DMS 273 treated with DMSO at 0.1 percent for 48 hours (cell line): ENCODE data around the gene FARP1.

Source experiments
- DNase-seq: peaks from one replicate; lab custom pipeline; 2025; lab: John Stamatoyannopoulos, UW

FARP1 gene

GRCh38 chr13:98286799-98287198 is 143.9 kb downstream of the FARP1 start:
- no peak for DNase-seq

DNA sequence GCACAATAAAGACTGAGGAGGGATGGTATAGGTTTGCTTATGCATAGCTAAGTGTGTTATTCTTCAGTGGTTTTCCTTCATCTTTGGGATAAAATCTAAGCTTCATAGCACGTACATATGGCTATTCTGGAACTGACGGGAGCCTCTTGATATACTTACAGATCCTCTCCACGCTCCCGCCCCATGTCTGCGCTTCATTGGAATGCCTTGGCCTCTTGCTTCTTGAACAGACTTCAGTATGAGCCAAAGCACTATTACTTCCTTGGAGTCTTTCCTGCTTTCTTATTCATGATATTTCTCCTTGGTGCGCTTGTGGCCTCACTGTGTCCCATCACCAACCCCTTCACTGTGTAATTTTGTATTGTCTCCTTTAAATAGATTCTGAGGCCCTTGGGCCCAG is 145.3 kb downstream of the FARP1 start:
- DNase-seq, result no peak

GRCh38 chr13:98289339-98289945 is 146.5 kb downstream of the FARP1 start:
- no peak for DNase-seq

- DNase-seq, result no peak
Measured at GRCh38 chr13:98290261-98290660, 147.4 kb downstream of the FARP1 start.

GRCh38 chr13:98291658-98292057 is 148.8 kb downstream of the FARP1 start:
- no peak for DNase-seq

GRCh38 chr13:98293103-98293502 is 150.2 kb downstream of the FARP1 start:
- DNase-seq, result no peak

- DNase-seq, result no peak
Measured at GRCh38 chr13:98293570-98294142, 150.8 kb downstream of the FARP1 start.

DNA sequence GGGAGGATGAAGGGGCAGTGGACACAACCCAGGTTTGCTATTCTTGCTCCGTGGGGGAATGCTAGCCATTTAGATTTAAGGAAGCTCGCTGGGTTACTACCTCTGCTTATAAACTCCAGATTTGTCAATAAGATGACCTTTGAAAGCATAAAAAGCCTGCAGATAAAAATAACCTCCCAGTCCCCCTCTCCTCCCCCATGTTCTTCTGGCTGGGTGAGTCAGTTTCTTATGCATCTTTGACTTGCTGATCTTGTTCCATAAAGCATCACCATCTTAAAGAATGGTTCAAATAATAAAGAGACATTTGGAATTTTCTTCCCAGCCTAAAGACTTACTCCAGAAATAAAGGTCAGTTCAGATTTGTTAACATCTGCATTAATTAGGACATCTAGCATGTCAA is 152.5 kb downstream of the FARP1 start:
- DNase-seq, result no peak

- no peak for DNase-seq
Measured at GRCh38 chr13:98297051-98297450, 154.2 kb downstream of the FARP1 start.

- no peak for DNase-seq
Measured at GRCh38 chr13:98297745-98298144, 154.9 kb downstream of the FARP1 start.

DNA sequence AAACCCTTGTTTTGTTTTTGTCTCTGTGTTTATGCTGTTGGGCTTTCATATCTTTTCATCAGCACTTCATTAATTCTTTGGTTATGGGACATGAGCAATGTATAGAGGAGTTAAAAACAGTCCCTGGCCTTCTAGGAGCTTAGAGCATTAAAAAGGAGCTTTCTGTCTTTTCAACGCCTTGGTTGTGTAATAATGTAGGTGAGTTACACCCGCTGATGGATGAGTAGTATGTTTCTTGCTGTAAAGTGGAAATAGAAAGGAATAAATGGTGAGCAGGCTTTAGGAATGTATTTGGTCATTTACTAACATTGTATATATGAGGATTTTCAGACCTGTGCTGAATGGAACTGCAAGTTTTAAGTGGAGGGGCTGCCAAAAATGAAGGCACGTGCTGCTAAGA is 155.7 kb downstream of the FARP1 start:
- no peak for DNase-seq

DNA sequence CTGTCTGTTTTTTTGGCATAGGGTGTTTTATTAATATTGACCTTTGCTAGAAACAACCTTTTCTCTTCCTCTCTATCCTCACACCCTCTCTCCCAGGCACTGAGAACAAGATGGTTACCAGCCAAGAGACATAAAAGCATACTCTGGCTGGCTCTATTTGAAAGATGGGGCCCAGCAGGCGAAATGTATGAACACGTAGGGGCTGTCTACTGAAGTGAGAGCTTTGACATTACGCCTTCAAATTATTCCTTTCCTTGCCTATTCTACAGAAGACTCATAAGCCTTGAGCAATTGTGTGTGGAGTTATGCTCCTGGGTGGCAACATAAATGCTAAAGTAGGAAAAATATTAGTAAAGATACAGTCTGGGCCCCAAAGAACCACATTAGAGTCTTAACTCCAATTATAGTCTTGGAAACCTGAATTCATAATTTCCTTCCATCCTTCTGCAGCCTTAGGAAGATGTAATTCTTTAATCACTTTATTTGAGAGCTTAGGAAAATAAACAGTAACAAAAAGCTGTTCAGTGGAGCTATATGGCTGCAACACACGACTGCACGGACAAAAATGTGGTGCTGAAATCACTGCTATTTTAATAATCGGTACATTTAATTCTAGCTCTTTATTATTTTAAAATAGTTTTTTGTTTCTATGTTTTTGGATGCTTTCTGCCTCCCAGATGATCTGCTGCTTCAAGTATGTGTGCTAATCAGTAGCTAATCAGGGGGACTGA is 156.5 kb downstream of the FARP1 start:
- DNase-seq, result no peak

DNA sequence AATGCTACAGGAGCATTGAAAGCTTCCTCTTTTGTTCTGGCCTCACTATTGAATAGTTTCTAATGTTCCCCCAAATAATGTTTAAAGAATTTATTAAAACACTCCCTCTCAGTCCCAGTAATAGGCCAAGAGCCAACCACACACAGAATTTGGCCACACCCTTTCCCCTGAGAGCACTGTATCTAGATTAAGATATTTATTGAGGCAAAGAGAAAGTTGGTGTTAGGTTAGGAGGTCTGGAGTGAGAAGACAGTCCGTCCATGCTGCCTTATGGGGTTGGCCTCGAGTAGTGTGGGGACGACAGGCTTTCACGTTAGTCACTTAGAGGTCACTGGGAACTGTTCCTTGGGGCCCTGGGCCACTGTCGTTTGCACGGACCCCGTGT is 157.1 kb downstream of the FARP1 start:
- DNase-seq, result no peak

- no peak for DNase-seq
Measured at GRCh38 chr13:98300956-98301641, 158.2 kb downstream of the FARP1 start.

- DNase-seq, result no peak
Measured at GRCh38 chr13:98301721-98302120, 158.8 kb downstream of the FARP1 start.

DNA sequence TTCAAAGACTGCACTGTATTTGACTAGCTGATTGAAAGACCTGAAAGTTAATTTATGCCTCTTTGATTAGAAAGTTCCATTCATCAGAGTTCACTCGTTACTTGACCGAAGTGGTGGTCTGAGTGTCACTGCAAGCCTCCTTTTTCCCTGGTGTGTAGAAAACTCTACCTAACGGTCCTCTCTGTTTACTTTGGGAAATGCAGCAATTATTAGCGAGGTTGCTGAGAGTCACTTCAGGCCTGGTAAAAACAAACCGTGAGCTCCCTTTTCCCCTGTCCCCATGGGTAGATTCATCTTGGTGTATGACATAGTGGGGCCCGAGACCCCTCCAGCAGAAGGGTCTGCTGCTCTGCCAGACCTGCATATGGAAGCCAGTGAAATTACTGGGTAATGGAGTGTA is 161.0 kb downstream of the FARP1 start:
- DNase-seq, result no peak

GRCh38 chr13:98305670-98306069 is 162.8 kb downstream of the FARP1 start:
- DNase-seq, result no peak

GRCh38 chr13:98307463-98308085 is 164.7 kb downstream of the FARP1 start:
- DNase-seq, result no peak

- DNase-seq, result no peak
Measured at GRCh38 chr13:98308086-98308911, 165.4 kb downstream of the FARP1 start.

DNA sequence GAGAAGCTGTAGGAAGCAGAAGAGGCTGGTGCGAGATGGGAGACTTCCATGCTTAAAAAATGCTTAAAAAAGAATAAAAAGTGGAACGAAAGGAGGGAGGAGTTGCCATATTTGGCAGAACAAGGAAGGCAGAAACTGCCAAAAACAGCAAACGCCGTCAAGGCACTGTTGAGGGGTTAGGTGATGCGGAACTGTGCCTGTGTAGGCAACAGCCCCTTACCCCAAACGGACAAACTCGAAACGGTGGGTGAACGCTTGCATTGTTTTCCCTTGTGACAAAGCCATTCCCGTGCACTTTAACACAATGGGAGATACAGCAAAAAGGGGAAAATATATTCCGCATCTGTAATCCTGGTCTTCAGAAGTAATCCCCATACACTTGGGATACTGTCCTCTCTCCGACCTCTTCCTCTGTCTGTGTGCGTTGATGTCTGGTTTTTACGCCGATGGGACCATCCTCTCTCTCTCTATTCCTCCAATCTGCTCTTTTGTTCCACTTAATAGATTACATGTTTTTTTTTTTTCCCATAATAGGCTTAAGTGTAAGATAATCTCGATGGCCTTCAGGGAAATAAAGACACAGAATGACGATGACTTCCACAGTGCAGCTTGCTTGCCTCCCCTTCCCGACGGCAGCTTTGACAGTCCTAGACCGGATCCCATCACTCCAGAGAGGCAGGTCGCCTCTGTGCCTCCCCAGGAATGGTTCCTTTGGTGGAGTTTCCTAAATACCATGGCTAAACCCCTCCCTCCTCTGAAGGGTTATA is 166.9 kb downstream of the FARP1 start:
- DNase-seq, result no peak
